ENCODE measurements around the gene TSEN15. TPM values are rescaled to one million over a fixed set of nuclear protein-coding genes. Genes with fewer than 3 reads are reported as not detected.

The TSEN15 gene
- total and polyA plus RNA-seq, 2 of the 8 experiments (the other 6 are each of a cell fraction or from before 2014, with no cell fraction given): 23.4 to 31.4 TPM

GRCh38 chr1:184034761-184035379 lies 16.7 kb upstream of the TSEN15 start:
- H3K23ac ChIP-seq (ENCODE audit: insufficient read length): no peak overlapping the region
- H2AK5ac ChIP-seq (ENCODE audit: low read depth, low read length): no peak overlapping the region
- H3K36me3 ChIP-seq (ENCODE audit: control insufficient read depth in 2 of 4, insufficient read depth in 4 of 4, low read length in 3 of 4): no peaks in the 10 kb centered on the region
- no peak overlapping the region for H3K56ac ChIP-seq (replicated peaks; ENCODE audit: insufficient read length, low read depth, low read length)
- no peak overlapping the region for H3K4ac ChIP-seq (replicated peaks; ENCODE audit: insufficient read length, low read depth, low read length)
- peaks cover 0 to 13% (median 4%) of the 10 kb centered on the region in 4 experiments; a peak in 6 of 7 replicates for H3K4me1 ChIP-seq (replicated peaks in 1 of 4; ENCODE audit: control insufficient read depth in 3 of 4, insufficient read depth in 4 of 4, low read length in 3 of 4)
- no peak overlapping the region for H3K27ac ChIP-seq (ENCODE audit: low read depth, low read length)
- WGBS, 2 experiments (ENCODE audit: extremely low coverage in 1 of 2, insufficient coverage in 1 of 2, insufficient read length in 1 of 2, insufficient replicate concordance in 2 of 2, low coverage in 1 of 2, low lambda C conversion rate in 2 of 2, missing lambda C conversion rate in 1 of 2): 89% methylated on average over 2 of the region's 2 CpGs; no CpG with 5 or more reads in 1 of the 2 experiments
- H3K18ac ChIP-seq (ENCODE audit: extremely low read depth, low read length): no peak overlapping the region
- H3K9ac ChIP-seq (replicated peaks in 1 of 4; ENCODE audit: extremely low read depth in 1 of 4, low read depth in 3 of 4, low read length in 3 of 4): no peak overlapping the region
- TF ChIP-seq TBP (IDR thresholded peaks at IDR 0.05; ENCODE audit: low read depth, low read length) (no peak), CBX8 (IDR thresholded peaks at IDR 0.05; ENCODE audit: borderline replicate concordance, low read depth, low read length) (no peak), USF2 (IDR thresholded peaks at IDR 0.05; ENCODE audit: low read length) (no peak), MAX (IDR thresholded peaks at IDR 0.05) (no peak), RFX5 (IDR thresholded peaks at IDR 0.05; ENCODE audit: borderline replicate concordance, low read depth, low read length) (no peak), CBX5 (IDR thresholded peaks at IDR 0.05; ENCODE audit: low read depth, low read length) (no peak), YY1 (IDR thresholded peaks at IDR 0.05; ENCODE audit: low read depth, low read length) (no peak), ZNF274 (IDR thresholded peaks at IDR 0.05; ENCODE audit: borderline replicate concordance, extremely low read depth, low read length) (no peak), SIRT6 (IDR thresholded peaks at IDR 0.05; ENCODE audit: low read length) (no peak), POU5F1 (IDR thresholded peaks at IDR 0.05; ENCODE audit: low read depth, low read length) (no peak)
- TF ChIP-seq, protein P1, sequence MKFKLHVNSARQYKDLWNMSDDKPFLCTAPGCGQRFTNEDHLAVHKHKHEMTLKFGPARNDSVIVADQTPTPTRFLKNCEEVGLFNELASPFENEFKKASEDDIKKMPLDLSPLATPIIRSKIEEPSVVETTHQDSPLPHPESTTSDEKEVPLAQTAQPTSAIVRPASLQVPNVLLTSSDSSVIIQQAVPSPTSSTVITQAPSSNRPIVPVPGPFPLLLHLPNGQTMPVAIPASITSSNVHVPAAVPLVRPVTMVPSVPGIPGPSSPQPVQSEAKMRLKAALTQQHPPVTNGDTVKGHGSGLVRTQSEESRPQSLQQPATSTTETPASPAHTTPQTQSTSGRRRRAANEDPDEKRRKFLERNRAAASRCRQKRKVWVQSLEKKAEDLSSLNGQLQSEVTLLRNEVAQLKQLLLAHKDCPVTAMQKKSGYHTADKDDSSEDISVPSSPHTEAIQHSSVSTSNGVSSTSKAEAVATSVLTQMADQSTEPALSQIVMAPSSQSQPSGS (IDR thresholded peaks at IDR 0.05; ENCODE audit: low read length): no peak
- no peak overlapping the region; a peak in 1 of 4 replicates for H3K4me2 ChIP-seq (ENCODE audit: insufficient read depth in 1 of 2, low read depth in 2 of 2, low read length in 2 of 2)
- no peaks in the 10 kb centered on the region for H3K79me1 ChIP-seq (ENCODE audit: low read depth, low read length)
- H3K79me2 ChIP-seq (ENCODE audit: control insufficient read depth in 1 of 2, insufficient read depth in 2 of 2, low read length in 2 of 2): no peaks in the 10 kb centered on the region
- peaks cover 14% of the 10 kb centered on the region; the same call in 1 of the 2 replicates for H3K23me2 ChIP-seq (ENCODE audit: low read depth, low read length)
- no peaks in the 10 kb centered on the region for H3K9me3 ChIP-seq (ENCODE audit: insufficient read depth in 2 of 2, low read depth in 1 of 2, low read length in 1 of 2)
- POLR2A ChIA-PET (ENCODE audit: partially characterized antibody): interaction anchor here (1.4 kb wide), 1 partner anchor 66 kb away, joined by 3 read pairs; no protein-coding TSS in a partner anchor
- FAIRE-seq (no peak), DNase-seq (ENCODE audit: low read depth in 1 of 2, low spot score in 2 of 2) (no peak)
- CTCF ChIA-PET (ENCODE audit: partially characterized antibody): no interaction called here
- no peak overlapping the region for H4K8ac ChIP-seq (ENCODE audit: extremely low read depth, insufficient read depth, low read length)
- no peak overlapping the region for H2AFZ ChIP-seq (ENCODE audit: low read length)
- no peak overlapping the region for H2BK20ac ChIP-seq (ENCODE audit: low read length)
- H4K91ac ChIP-seq (replicated peaks; ENCODE audit: insufficient read length, low read length): no peak overlapping the region
- no peak overlapping the region for H3K14ac ChIP-seq (ENCODE audit: insufficient read length)
- H2BK120ac ChIP-seq (replicated peaks; ENCODE audit: low read depth, low read length): no peak overlapping the region
- H2BK12ac ChIP-seq (ENCODE audit: low read depth, low read length): no peak overlapping the region
- no peak overlapping the region for H2BK5ac ChIP-seq (ENCODE audit: low read depth, low read length)
- H2BK15ac ChIP-seq (ENCODE audit: low read length): no peak overlapping the region
- H3K27me3 ChIP-seq (replicated peaks in 1 of 4; ENCODE audit: control insufficient read depth in 3 of 4, extremely low read depth in 1 of 4, insufficient read depth in 3 of 4, low read length in 3 of 4): peaks cover 11 to 49% (median 43%) of the 10 kb centered on the region in 4 experiments
- peaks cover 0 to 2% of the 10 kb centered on the region in 2 experiments for H4K20me1 ChIP-seq (replicated peaks in 1 of 2; ENCODE audit: control insufficient read depth in 1 of 2, insufficient read depth in 2 of 2, low read length in 2 of 2)
- no peak overlapping the region for H3K4me3 ChIP-seq (ENCODE audit: extremely low read depth in 1 of 4, insufficient read depth in 2 of 4, low read depth in 3 of 4, low read length in 4 of 4)
- no peak overlapping the region for H4K5ac ChIP-seq (ENCODE audit: insufficient read length, low read depth, low read length)

Measured in H1 (cell line).